HepG2 (cell line): ENCODE measurements around the gene GALNT17. TPM values are rescaled to one million over a fixed set of nuclear protein-coding genes. Genes with fewer than 3 reads are reported as not detected.

Experiments used
- ATAC-seq: fragments of 200-7000 bp; cut with Tn5 transposase; 3 replicates; pipeline ENCODE4 v1.9.1; 2020; ENCODE audit warnings: mild to moderate bottlenecking, moderate library complexity
- BruUV-seq: library from RNA; stranded (reverse); fragments of 400-500 nt; replicated peaks from 2 replicates; lab custom pipeline; 2021; lab: Mats Ljungman, UMichigan
- CTCF ChIA-PET: fragments of 300-600 bp; formaldehyde crosslinking; extraction: SDS; loops from one replicate; lab custom pipeline; 2021; ENCODE audit warnings: low total read pairs, inconsistent platforms, low intra/inter-chr PET ratio; lab: Yijun Ruan, JAX
- POLR2A ChIA-PET: fragments of 350-600 bp; sonication (Branson Sonifier 250); formaldehyde crosslinking; loops from one replicate; lab custom pipeline; 2020; ENCODE audit warnings: antibody characterized with exemption, inconsistent platforms; lab: Yijun Ruan, JAX
- DNase-seq: peaks from one replicate; pipeline ENCODE4 v3.0.0-alpha.2; 2015; ENCODE audit warnings: low spot score
- FAIRE-seq: peaks from 3 replicates; lab custom pipeline; 2011; peaks lifted over from hg19 to GRCh38; lab: Jason Lieb, UNC
- H2AFZ ChIP-seq: one replicate; pipeline ENCODE4 v1.6.1; 2011; ENCODE audit warnings: low read length, inconsistent platforms
- H3K27ac ChIP-seq: fragments of 300-600 bp; 3 replicates; pipeline ENCODE4 v1.8.0; 2011; ENCODE audit warnings: mixed run types, mild to moderate bottlenecking, mixed read lengths, low read length, inconsistent platforms; ENCODE audit not compliant: insufficient read depth; ENCODE audit errors: extremely low read length
- H3K27me3 ChIP-seq, 2 experiments: fragments of 200-600 bp in 1 of 2; 2 replicates in 1 of 2; 3 replicates in 1 of 2; pipeline versions ENCODE4 v1.6.0 to v1.8.0; 2011; ENCODE audit warnings: low read length in 2 of 2, mild to moderate bottlenecking in 2 of 2, moderate library complexity in 2 of 2, inconsistent platforms in 1 of 2; ENCODE audit not compliant: insufficient read depth in 2 of 2, control insufficient read depth in 1 of 2
- H3K36me3 ChIP-seq, 2 experiments: fragments of 200-600 bp in 1 of 2; replicated peaks in 1 of 2; 2 replicates in 1 of 2; 3 replicates in 1 of 2; pipeline versions ENCODE4 v1.5.1 to v1.8.0; 2011; ENCODE audit warnings: low read length in 2 of 2, inconsistent platforms in 1 of 2; ENCODE audit not compliant: insufficient read depth in 2 of 2, control insufficient read depth in 1 of 2
- H3K4me1 ChIP-seq: 2 replicates; pipeline ENCODE4 v1.5.1; 2012; ENCODE audit warnings: low read length, inconsistent platforms; ENCODE audit not compliant: insufficient read depth
- H3K4me2 ChIP-seq: 2 replicates; pipeline ENCODE4 v1.6.0; 2011; ENCODE audit warnings: low read depth, low read length, inconsistent platforms
- H3K4me3 ChIP-seq, 3 experiments: fragments of 200-600 bp in 1 of 3; sonication (generic), shearing (Covaris generic) in 1 of 3; replicated peaks in 1 of 3; 2 replicates each; pipeline ENCODE4 v1.5.1; 2011 to 2016; ENCODE audit warnings: low read length in 3 of 3, inconsistent platforms in 2 of 3, low read depth in 2 of 3, mild to moderate bottlenecking in 2 of 3, control low read depth in 1 of 3, mixed read lengths in 1 of 3; ENCODE audit not compliant: insufficient read depth in 1 of 3
- H3K79me2 ChIP-seq: one replicate; pipeline ENCODE4 v1.6.1; 2011; ENCODE audit warnings: low read length, inconsistent platforms; ENCODE audit not compliant: insufficient read depth
- H3K9ac ChIP-seq: 2 replicates; pipeline ENCODE4 v1.6.0; 2011; ENCODE audit warnings: mild to moderate bottlenecking, low read depth, low read length, inconsistent platforms; ENCODE audit not compliant: insufficient read depth
- H3K9me3 ChIP-seq: 2 replicates; pipeline ENCODE4 v1.5.1; 2012; ENCODE audit warnings: mild to moderate bottlenecking, low read length
- H4K20me1 ChIP-seq: 2 replicates; pipeline ENCODE4 v1.6.0; 2011; ENCODE audit warnings: inconsistent platforms, mild to moderate bottlenecking, low read length, moderate library complexity; ENCODE audit not compliant: insufficient read depth
- FLYWCH1 ChIP-seq: sonication (generic); formaldehyde crosslinking; IDR thresholded peaks from 2 replicates; pipeline ENCODE4 v1.8.1; 2023; ENCODE audit warnings: mild to moderate bottlenecking, missing genetic modification reagents
- HNRNPL ChIP-seq: fragments of 200-400 bp; formaldehyde crosslinking; IDR thresholded peaks from 2 replicates; pipeline ENCODE4 v1.6.1; 2017; ENCODE audit warnings: mild to moderate bottlenecking, low read depth, low read length
- KDM1A ChIP-seq: IDR thresholded peaks from 2 replicates; pipeline ENCODE4 v1.6.1; 2016; ENCODE audit warnings: missing compliant biosample characterization
- RELA ChIP-seq: sonication (generic); formaldehyde crosslinking; IDR thresholded peaks from 2 replicates; pipeline ENCODE4 v1.4.0; 2020; ENCODE audit warnings: missing genetic modification reagents
- ZNF552 ChIP-seq: sonication (generic); formaldehyde crosslinking; IDR thresholded peaks from 2 replicates; pipeline ENCODE4 v1.9.0; 2022; ENCODE audit warnings: missing genetic modification reagents, mild to moderate bottlenecking, borderline replicate concordance
- ZNF768 ChIP-seq: sonication (generic); formaldehyde crosslinking; IDR thresholded peaks from 2 replicates; pipeline ENCODE4 v1.4.0; 2020; ENCODE audit warnings: missing genetic modification reagents
- WGBS: methylation state at CpG from one replicate; pipeline ENCODE4 v1.1.6; 2017; ENCODE audit warnings: low lambda C conversion rate; 5-methylcytosine and 5-hydroxymethylcytosine counted together
- in situ Hi-C: cut with HindIII; loops from 2 replicates; pipeline ENCODE4 v1.10.0; 2017; ENCODE audit warnings: low pct_unique_long_range_greater_than_20kb; ENCODE audit not compliant: extremely low pct_ligation_motif_present
- intact Hi-C: fragments of 100-400 bp; cut with micrococcal nuclease; formaldehyde crosslinking; loops from one replicate; pipeline ENCODE4 v1.10.0; 2022; ENCODE audit not compliant: unreplicated experiment
- polyA plus RNA-seq, 8 experiments: library from polyadenylated mRNA; depleted of rRNA in 3 of 8; stranded (reverse) in 7 of 8; unstranded in 1 of 8; fragments of >200 nt; fragmentation: Illumina TruSeq in 4 of 8; extraction: Trizol in 4 of 8; gene quantifications; 2 replicates each; pipeline versions ENCODE4 v1.2.1 to v1.2.3, GENCODE V29; 2011 to 2016; ENCODE audit warnings: low read depth in 4 of 8, missing spikeins in 1 of 8, mixed read lengths in 1 of 8; ENCODE audit not compliant: insufficient read depth in 1 of 8
- total RNA-seq, 5 experiments: library from RNA; depleted of rRNA; stranded (reverse); fragments of >200 nt; fragmentation: Illumina TruSeq; extraction: Trizol; gene quantifications; 2 replicates each; pipeline ENCODE4 v1.2.3, GENCODE V29; 2016; ENCODE audit warnings: low read depth in 1 of 5
- TF ChIP-seq, protein P1 (sequence below): sonication (generic); formaldehyde crosslinking; IDR thresholded peaks from 2 replicates; pipeline ENCODE4 v1.8.1; 2023; ENCODE audit warnings: missing genetic modification reagents, inconsistent platforms, borderline replicate concordance
- TF ChIP-seq, protein P2 (sequence below): sonication (generic); formaldehyde crosslinking; IDR thresholded peaks from 2 replicates; pipeline ENCODE4 v1.9.0; 2022; ENCODE audit warnings: low read depth, missing genetic modification reagents
- TF ChIP-seq, protein P3 (sequence below): sonication (generic); formaldehyde crosslinking; IDR thresholded peaks from 2 replicates; pipeline ENCODE4 v1.8.1; 2023; ENCODE audit warnings: missing genetic modification reagents, mild to moderate bottlenecking, borderline replicate concordance

The GALNT17 gene
- total and polyA plus RNA-seq, 2 of the 13 experiments (the other 11 are each of a cell fraction or from before 2014, with no cell fraction given) = not detected

DNA sequence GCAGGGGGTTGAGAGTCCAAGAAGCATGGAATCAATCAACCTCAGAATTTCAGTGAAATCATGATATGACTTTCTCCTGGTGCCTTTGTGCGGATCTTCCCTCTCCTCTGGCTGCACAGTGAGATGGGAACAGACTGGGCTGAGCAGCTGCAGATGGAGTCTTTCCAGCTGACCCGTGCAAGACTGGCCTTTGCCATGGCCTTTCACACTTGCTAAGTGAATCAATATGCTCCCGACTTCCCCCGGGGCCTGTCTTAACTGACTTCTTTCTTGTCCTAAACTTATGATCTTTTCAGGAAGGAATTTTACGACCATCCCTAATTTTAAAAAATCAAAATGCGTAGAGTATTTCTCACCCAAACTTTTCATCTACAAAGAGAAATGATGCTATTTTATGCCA is 469.9 kb downstream of the GALNT17 start (continued):
- TF ChIP-seq, protein P1, sequence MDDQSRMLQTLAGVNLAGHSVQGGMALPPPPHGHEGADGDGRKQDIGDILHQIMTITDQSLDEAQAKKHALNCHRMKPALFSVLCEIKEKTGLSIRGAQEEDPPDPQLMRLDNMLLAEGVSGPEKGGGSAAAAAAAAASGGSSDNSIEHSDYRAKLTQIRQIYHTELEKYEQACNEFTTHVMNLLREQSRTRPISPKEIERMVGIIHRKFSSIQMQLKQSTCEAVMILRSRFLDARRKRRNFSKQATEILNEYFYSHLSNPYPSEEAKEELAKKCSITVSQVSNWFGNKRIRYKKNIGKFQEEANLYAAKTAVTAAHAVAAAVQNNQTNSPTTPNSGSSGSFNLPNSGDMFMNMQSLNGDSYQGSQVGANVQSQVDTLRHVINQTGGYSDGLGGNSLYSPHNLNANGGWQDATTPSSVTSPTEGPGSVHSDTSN (CRISPR knock-in tag) = no peak
- TF ChIP-seq ZNF552 (no peak), RELA (CRISPR knock-in tag) (no peak), ZNF768 (no peak)
- TF ChIP-seq, protein P2, sequence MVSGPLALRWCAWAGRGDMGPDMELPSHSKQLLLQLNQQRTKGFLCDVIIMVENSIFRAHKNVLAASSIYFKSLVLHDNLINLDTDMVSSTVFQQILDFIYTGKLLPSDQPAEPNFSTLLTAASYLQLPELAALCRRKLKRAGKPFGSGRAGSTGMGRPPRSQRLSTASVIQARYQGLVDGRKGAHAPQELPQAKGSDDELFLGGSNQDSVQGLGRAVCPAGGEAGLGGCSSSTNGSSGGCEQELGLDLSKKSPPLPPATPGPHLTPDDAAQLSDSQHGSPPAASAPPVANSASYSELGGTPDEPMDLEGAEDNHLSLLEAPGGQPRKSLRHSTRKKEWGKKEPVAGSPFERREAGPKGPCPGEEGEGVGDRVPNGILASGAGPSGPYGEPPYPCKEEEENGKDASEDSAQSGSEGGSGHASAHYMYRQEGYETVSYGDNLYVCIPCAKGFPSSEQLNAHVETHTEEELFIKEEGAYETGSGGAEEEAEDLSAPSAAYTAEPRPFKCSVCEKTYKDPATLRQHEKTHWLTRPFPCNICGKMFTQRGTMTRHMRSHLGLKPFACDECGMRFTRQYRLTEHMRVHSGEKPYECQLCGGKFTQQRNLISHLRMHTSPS (CRISPR knock-in tag) = no peak
- TF ChIP-seq, protein P3, sequence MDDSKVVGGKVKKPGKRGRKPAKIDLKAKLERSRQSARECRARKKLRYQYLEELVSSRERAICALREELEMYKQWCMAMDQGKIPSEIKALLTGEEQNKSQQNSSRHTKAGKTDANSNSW (CRISPR knock-in tag) = no peak

DNA sequence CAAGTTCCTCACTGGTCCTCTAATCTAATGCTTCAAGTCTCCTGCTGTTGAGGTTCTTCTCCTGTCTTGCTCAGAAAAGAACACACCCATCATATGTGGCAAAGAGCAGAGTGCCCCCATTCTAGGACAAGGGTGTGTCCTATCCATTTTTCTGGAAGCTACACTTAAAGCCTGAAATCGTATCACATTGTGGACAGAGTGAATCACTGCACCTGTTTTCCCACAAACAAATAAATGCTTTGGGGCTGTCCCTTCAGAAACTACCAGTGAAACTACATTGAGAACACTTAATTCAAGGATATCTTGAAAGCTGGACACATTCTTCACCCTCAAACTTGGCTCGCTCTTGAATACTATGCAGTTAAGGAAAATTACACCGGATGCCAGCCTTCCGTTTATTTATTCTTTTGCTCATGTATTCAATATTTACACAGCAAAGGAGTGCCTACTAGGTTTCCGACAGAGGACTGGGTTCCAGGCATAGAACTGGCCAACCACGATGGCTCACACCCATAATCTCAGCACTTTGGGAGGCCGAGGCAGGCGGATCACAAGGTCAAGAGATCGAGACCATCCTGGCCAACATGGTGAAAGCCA is 473.0 kb downstream of the GALNT17 start:
- H3K4me1 ChIP-seq = no peaks in the 10 kb centered on the region
- DNase-seq = no peak
- FAIRE-seq = no peak
- CTCF ChIA-PET = no interaction called here
- H3K9me3 ChIP-seq = no peaks in the 10 kb centered on the region
- no peak overlapping the region for H3K4me2 ChIP-seq
- H3K27ac ChIP-seq = no peak overlapping the region
- H3K4me3 ChIP-seq = no peak overlapping the region
- TF ChIP-seq KDM1A (CRISPR knock-in tag) = no peak
- TF ChIP-seq HNRNPL = no peak
- TF ChIP-seq FLYWCH1 (CRISPR knock-in tag) = no peak
- TF ChIP-seq, all 625 proteins: peak for 0
- no TSS peak for BruUV-seq
- H3K27me3 ChIP-seq = no peaks in the 10 kb centered on the region
- no peak overlapping the region for H3K9ac ChIP-seq
- WGBS = 21% methylated on average over 8 of the region's 9 CpGs
- no peaks in the 10 kb centered on the region for H3K36me3 ChIP-seq
- intact Hi-C loops (no loop called here), in situ Hi-C loops (no loop called here)
- ATAC-seq = no peak
- no peak overlapping the region for H2AFZ ChIP-seq
- no peaks in the 10 kb centered on the region for H3K79me2 ChIP-seq
- POLR2A ChIA-PET = no interaction called here
- no peaks in the 10 kb centered on the region for H4K20me1 ChIP-seq
